Stimulated activated CD8-positive, alpha-beta memory T cell treated with anti-CD3 and anti-CD28 coated beads, Interleukin-2, amount 100 ng/mL, for 1 hour (primary cell): Measurements from ENCODE around the gene JAK1.

Experiments
- DNase-seq, 2 donors: peaks; one replicate each; pipeline ENCODE4 v3.0.0-alpha.2; 2020; ENCODE audit warnings: low read depth in 2 of 2

Gene JAK1

GRCh38 chr1:64980745-64981600 lies 14.6 kb upstream of the JAK1 start:
- no peak for DNase-seq

DNA sequence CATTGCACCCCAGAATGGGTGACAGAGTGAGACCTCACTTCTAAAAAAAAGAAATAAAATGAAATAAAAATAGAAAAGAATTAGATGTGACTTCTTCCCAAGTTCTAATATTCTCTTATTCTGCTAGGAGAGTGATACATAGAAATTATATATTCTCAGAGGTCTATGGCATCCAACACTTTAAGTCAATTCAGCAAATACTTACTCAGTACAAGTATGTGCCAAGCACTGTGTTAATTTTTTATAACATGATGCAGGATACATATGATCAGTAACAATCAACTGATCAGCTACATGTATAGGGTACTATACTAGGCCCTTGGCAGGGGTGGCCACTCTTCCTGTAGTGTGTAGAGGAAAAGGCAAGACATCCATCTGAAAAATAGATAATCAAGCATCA lies 13.0 kb upstream of the JAK1 start:
- no peak for DNase-seq

DNA sequence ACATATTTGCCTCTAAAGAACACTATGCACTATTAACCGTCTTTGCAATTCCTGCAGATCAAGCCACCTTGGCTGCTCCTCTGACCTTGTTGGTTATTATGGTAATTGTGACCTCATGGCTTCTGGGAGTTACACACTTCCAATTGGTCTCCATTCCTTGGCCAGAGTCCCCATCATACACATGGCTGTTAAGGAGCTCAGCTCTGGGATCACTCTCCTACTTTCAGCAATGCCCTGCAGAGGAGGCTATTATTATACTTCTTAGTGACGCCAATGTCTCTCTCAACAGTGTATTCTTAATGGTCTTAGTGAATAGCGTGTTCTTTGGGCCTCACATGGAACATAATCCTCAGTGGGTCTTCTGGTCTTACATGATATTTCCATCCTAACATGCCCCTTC lies 10.0 kb upstream of the JAK1 start:
- DNase-seq, result no peak

GRCh38 chr1:64975740-64976139 lies 9.4 kb upstream of the JAK1 start:
- no peak for DNase-seq

- no peak for DNase-seq
Measured at GRCh38 chr1:64975127-64975526, 8.8 kb upstream of the JAK1 start.

DNA sequence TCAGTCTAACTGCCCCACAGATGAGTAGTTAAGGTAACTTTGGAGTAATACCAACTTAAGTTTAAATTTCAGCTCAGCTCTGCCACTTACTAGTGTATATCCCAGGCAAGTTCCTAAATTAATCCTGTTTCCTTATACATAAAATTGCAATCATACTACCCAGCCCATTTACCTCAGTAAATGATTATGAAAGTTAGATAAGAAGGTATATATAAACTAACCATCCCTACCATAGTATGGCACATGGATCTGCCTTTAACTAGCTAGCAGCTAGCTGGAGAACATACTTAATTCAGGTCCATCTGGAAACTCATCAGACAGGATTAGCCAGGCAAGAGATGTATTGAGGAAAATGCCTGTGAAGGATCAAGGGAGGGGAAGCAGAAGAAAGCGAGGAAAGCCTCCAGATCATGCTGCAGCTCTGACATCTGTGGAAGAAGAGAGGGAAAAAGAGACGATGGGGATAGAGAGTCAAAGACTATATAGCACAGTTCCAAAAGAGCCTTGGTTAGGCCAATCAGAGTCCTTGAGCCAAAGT lies 8.0 kb upstream of the JAK1 start:
- DNase-seq, result no peak

DNA sequence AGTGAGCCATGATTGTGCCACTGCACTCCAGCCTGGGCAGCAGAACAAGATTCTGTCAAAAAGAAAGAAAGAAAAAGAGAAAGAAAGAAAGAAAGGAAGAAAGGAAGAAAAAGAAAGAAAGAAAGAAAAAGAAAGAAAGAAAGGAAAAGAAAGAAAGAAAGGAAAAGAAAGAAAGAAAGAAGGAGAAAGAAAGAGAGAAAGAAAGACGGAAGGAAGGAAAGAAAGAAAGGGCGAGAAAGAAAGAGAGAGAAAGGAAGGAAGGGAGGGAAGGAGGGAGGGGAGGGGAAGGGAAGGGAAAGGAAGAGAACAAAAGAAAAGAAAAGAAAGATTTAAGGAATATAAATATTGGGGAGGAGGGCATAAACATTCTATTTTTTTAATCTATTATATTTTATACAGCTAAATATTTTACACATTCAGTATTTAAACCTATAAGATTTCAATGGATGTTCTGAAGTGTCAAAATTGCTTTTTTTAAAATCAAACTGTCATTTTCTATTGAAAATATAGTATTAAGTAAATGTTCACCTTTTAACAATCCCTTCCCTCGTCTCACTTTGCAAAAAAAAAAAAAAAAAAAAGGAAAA lies 6.8 kb upstream of the JAK1 start:
- no peak for DNase-seq

GRCh38 chr1:64969305-64970046 lies 3.1 kb upstream of the JAK1 start:
- no peak for DNase-seq

DNA sequence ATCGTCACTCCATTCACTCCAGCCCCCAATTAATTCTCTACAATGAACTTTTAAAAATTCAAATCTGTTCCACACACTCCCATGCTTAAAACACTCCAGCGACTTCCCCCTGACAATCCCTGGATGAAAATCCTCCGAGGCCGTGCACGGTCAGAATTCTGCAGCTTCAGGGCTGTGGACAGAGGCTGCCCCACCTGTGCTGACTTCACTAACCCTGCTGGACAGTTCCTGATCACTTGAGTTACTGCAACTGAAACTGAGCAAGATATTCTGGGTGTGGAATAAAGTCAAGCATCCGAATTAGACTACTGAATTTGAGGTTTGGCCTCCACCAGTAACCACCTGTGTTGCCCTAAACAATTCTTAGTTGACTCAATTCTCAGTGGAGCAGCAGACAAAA lies 1.0 kb upstream of the JAK1 start:
- no peak for DNase-seq

DNA sequence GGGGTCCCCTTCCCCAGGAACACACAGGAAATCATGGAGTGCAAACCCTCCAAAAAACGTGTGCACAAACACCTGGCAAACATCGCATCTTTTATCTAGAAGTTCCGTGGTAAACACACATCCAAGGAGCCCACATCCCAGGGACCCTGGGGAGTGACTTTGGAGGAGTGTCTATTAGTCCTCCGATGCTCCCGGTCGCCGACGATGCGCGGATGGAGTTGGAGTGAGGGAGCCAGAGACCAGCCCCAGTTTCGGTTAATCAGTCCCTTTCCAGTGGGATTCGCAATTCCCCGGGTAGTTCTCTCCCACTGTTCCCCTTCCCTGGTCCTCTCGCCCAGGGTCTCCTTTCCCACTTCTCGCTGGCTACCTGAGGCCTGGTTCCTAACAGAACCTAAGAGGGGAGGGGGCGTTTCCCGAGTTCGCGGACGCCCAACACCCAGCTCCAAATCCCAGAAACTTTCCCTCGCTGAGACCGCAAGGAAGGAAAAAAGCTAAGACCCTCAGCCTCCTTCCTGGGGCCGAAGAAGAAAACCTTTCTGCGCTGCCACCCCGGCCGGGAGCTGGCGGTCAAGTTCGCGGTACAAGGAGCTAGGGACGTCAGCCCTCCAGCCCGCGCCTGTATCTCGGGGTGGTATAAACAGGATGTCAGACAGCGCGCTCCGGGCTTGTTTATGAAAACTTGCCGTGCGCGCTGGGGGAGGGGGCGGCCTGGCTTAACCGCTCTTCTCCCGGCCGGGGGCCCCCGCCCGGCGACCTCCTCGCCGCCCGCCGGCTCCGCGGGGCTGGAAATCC lies 787 bp downstream of the JAK1 start:
- peak; percentile 39 to 54 for DNase-seq

- DNase-seq, result no peak
Measured at GRCh38 chr1:64963466-64963865, 2.9 kb downstream of the JAK1 start.

DNA sequence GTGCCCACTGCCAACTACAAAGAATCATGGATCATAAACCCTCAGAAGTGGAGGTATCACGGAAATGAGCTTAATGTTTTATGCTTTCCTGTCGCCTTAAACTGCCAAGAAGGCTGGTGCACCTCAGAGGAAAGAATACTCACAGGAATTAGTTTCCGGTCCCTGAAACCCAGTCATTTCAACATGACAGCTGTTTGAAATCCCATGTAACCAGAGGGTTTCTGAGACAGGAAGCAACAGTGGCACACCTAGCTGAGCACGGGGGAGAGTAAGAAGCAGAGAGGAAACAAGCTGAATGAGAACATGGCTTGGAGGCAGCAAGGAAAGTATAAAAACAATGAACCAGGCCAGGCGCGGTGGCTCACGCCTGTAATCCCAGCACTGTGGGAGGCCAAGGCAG lies 3.9 kb downstream of the JAK1 start:
- DNase-seq, result peak in 1 of 2 donors; percentile 6

DNA sequence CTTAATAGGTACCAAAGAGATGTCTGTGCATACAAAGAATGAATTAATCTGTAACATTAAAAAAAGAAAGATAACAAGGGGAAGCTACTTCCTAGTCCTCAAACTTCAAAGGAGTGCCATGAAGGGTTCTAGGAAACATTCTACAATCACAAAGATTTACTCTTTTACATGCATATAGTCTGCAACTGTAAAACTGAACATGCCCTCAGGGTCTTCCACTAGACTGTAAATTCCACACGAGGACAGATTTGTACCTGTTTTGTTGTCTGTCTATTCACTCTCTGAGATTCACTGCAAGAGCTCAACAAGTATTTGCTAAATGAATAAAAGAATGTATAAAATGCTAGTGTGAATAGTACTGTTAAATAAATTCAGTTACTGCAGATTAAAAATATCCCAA lies 4.4 kb downstream of the JAK1 start:
- DNase-seq, result no peak

GRCh38 chr1:64960731-64961130 lies 5.6 kb downstream of the JAK1 start:
- no peak for DNase-seq

DNA sequence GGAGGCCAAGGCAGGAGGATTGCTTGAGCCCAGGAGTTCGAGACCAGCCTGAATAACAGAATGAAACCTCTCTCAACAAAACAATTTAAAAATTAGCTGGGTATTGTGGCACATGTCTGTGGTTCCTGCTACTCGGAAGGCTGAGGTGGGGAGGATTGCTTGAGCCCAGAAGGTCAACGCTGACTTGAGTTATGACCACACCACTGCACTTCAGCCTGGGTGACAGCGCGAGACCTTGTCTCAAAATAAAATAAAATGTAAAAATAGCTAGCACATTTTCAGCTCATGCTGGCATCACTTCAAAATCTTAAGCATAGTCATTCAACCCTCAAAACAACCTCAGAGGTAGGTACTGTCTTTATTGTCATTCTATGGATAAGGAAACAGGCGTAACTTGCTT lies 6.4 kb downstream of the JAK1 start:
- no peak for DNase-seq

- DNase-seq, result no peak
Measured at GRCh38 chr1:64956733-64957441, 9.5 kb downstream of the JAK1 start.

GRCh38 chr1:64956010-64956640 lies 10.2 kb downstream of the JAK1 start:
- no peak for DNase-seq

GRCh38 chr1:64955097-64956009 lies 11.0 kb downstream of the JAK1 start:
- DNase-seq, result no peak

GRCh38 chr1:64953241-64953640 lies 13.1 kb downstream of the JAK1 start:
- DNase-seq, result no peak
